Esophagus (tissue), 2 donors: ENCODE data around the gene GATM. TPM values are rescaled to one million over a fixed set of nuclear protein-coding genes. Genes with fewer than 3 reads are reported as not detected.

Experiments used
- H3K27ac ChIP-seq, 2 donors: one replicate each; pipeline ENCODE4 v1.5.1; 2013; ENCODE audit warnings: low read depth in 2 of 2, mild to moderate bottlenecking in 2 of 2, inconsistent platforms in 1 of 2, low read length in 1 of 2, moderate library complexity in 1 of 2
- H3K27me3 ChIP-seq, 2 donors: one replicate each; pipeline ENCODE4 v1.6.1; 2013; ENCODE audit warnings: low read length in 2 of 2, control low read depth in 1 of 2, mild to moderate bottlenecking in 1 of 2; ENCODE audit not compliant: insufficient read depth in 2 of 2, control insufficient read depth in 1 of 2
- H3K36me3 ChIP-seq, 2 donors: one replicate each; pipeline ENCODE4 v1.6.1; 2013; ENCODE audit warnings: low read length in 1 of 2; ENCODE audit not compliant: control insufficient read depth in 2 of 2, insufficient read depth in 2 of 2
- H3K4me1 ChIP-seq, 2 donors: one replicate each; pipeline ENCODE4 v1.6.1; 2013; ENCODE audit warnings: low read length in 1 of 2; ENCODE audit not compliant: control insufficient read depth in 2 of 2, insufficient read depth in 2 of 2
- H3K4me3 ChIP-seq, 2 donors: one replicate each; pipeline ENCODE4 v1.5.1; 2013; ENCODE audit warnings: low read length in 2 of 2, mild to moderate bottlenecking in 2 of 2, low read depth in 1 of 2, moderate library complexity in 1 of 2
- H3K9me3 ChIP-seq, 2 donors: one replicate each; pipeline ENCODE4 v1.6.1; 2013; ENCODE audit warnings: mild to moderate bottlenecking in 2 of 2, low read depth in 1 of 2, low read length in 1 of 2, moderate library complexity in 1 of 2; ENCODE audit not compliant: control insufficient read depth in 2 of 2, insufficient read depth in 1 of 2
- WGBS, 2 donors: extraction: QIAGEN DNeasy Blood & Tissue Kit; methylation state at CpG; one replicate each; pipeline ENCODE4 v1.1.7; 2013; 5-methylcytosine and 5-hydroxymethylcytosine counted together
- polyA plus RNA-seq, 2 donors: library from polyadenylated mRNA; stranded (reverse); fragments of 200-250 nt; gene quantifications; one replicate each; pipeline ENCODE4 v1.2.3, GENCODE V29; 2013
- donor health status: healthy with polysubstance abuse.
- donor health status: Bipolar disorder and iron deficiency.

The GATM gene
- polyA plus RNA-seq, 2 donors: 12.5 to 15.7 TPM

DNA sequence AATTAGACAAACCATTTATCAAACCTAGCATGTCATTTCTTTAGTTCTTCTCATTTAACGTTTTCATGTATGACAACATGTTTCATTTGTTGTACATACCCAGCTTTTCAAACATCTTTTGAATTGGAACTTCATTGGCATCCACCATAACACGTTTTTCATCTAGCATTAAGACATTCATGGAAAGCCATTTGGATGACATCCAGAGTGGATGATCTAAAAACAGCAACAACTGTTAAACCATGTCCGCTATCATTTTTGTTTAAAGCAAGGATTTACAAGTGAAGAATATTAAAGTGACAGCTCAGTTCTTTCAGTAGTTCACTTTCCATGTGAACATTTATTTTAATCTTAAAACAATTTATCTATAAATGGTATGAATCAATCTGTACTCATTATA, 14.5 kb downstream of the GATM start:
- Histone ChIP-seq H3K27ac (no peak overlapping the region), H3K9me3 (no peaks in the 10 kb centered on the region), H3K4me3 (no peak overlapping the region), H3K36me3 (peaks cover 6% of the 10 kb centered on the region in 2 donors), H3K4me1 (no peaks in the 10 kb centered on the region), H3K27me3 (no peaks in the 10 kb centered on the region)
- 35 to 45% methylated on average over 3 of the region's 3 CpGs for WGBS, 2 donors

DNA sequence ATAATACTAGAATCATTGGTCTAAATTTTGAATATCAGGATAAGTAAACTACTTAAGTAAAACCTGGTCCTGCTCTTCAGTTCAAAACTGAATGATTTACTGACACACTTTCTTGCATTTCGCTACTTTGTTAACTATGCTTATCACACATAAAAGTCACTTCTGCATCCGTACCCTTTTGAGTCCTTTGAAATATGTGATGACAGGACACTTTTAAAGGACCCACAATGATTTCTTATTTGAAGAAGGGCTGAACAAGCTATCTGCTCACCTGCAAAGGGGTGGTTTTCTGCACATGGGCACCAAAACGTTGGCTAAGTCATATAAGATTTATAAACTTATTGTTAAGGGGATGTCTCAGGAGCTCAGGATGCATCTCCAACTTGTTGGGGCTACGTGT, 15.0 kb downstream of the GATM start:
- peaks cover 6% of the 10 kb centered on the region in 2 donors for H3K36me3 ChIP-seq
- no peak overlapping the region for H3K4me3 ChIP-seq
- WGBS, 2 donors: 67 to 74% methylated on average over 4 of the region's 4 CpGs
- H3K4me1 ChIP-seq: no peaks in the 10 kb centered on the region
- H3K9me3 ChIP-seq: no peaks in the 10 kb centered on the region
- no peak overlapping the region for H3K27ac ChIP-seq
- no peaks in the 10 kb centered on the region for H3K27me3 ChIP-seq

DNA sequence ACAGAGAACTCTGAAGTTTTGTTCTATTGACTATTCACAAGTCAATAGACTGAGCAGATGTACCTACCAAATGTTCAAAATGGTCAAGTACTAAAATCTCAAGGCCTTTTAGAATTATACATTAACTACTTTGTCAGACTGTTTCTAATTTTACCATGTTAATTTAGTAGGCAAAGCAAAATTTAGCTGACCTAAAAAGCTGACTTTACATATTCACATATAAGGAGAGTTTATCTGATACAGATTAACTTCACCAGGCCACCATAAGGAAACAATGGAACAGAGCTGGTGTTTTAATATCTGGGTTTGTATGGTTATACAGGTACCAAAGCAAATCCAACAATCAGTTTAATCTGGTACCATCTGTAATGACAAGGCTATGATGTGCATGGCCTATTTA, 15.9 kb downstream of the GATM start:
- Histone ChIP-seq H3K27me3 (no peaks in the 10 kb centered on the region), H3K27ac (no peak overlapping the region), H3K4me3 (no peak overlapping the region), H3K36me3 (peaks cover 6% of the 10 kb centered on the region in 2 donors), H3K4me1 (no peaks in the 10 kb centered on the region), H3K9me3 (no peaks in the 10 kb centered on the region)

DNA sequence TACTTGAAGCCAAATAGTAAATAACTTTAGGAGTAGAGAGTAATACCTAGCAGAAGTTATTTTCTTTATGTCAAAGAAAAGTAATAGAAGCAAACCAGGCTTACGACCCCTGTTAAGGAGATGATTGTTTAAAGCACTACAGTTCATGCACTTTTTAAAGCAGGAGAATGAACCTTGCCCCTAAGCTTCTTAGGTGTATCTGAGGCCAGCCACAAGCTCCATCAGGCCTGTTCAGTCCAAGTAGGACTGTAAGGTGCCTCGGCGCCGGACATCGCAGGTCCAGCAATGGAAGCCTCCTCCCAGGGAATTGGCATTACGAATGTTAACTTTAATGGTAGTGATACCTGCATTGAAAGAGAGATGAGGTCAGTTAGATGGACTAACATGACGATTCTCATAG, 16.5 kb downstream of the GATM start:
- Histone ChIP-seq H3K9me3 (no peaks in the 10 kb centered on the region), H3K27ac (no peak overlapping the region), H3K27me3 (no peaks in the 10 kb centered on the region), H3K36me3 (peaks cover 6% of the 10 kb centered on the region in 2 donors), H3K4me1 (no peaks in the 10 kb centered on the region), H3K4me3 (no peak overlapping the region)
- 84 to 93% methylated on average over 7 of the region's 7 CpGs for WGBS, 2 donors

DNA sequence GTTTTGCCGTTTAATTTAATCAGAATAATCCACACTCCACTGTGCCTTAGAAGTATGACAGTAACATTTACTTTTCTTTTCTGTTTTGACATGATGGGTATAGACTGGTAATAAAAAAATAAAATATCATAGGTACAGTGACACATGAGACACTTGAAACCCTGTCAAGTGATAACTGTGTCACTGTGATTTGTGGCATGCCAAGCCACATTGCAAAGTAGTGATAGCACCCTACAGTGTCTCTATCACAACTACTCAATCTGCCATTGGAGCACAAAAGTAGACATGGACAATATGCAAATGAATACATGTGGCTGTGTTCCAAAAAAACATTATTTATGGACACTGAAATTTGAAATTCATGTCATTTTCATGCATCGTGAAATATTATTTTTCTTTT, 22.5 kb downstream of the GATM start:
- H3K9me3 ChIP-seq: no peaks in the 10 kb centered on the region
- H3K27me3 ChIP-seq: no peaks in the 10 kb centered on the region
- no peaks in the 10 kb centered on the region for H3K4me1 ChIP-seq
- H3K4me3 ChIP-seq: no peak overlapping the region
- no peaks in the 10 kb centered on the region for H3K36me3 ChIP-seq
- 80 to 93% methylated on average over 2 of the region's 2 CpGs for WGBS, 2 donors
- H3K27ac ChIP-seq: no peak overlapping the region

DNA sequence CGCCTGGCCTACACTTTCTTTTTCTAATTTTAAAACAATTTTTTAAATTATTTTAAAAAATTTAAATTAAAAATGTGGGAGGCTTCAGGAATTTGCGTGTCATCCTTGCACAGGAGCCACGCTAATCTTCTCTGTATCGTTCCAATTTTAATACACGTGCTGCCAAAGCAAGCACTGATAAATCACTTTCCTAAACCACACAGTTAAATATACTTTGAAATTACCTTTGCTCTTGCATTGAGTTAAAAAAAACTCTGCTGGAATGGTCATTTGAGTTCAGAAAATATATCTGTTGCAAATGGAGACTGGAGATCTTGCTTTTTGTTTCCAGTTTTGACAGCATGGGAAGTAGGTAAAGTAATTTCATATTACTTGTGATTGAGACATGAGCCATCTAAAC, 23.6 kb downstream of the GATM start:
- WGBS, 2 donors: 88 to 90% methylated on average over 5 of the region's 5 CpGs
- no peaks in the 10 kb centered on the region for H3K27me3 ChIP-seq
- no peaks in the 10 kb centered on the region for H3K4me1 ChIP-seq
- H3K9me3 ChIP-seq: no peaks in the 10 kb centered on the region
- H3K4me3 ChIP-seq: no peak overlapping the region
- H3K36me3 ChIP-seq: no peaks in the 10 kb centered on the region
- H3K27ac ChIP-seq: no peak overlapping the region

DNA sequence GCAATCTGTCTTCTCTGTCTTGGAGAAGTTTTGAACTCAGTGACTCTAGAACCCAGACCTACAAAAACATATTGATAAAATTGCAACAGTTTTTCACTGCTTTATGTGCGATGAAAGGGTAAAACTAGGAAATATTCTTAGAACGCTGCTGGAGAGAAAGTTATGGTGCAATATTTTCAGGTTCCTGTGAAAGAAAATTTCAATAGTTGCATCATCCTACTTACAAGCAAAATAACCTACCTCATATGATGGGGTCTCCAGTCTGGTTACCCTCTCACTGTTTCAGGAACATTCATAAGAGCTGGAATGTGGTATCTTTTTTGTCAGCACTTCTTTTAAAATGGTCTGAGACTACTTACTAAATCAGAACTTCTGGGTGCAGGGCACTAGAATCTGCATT, 27.1 kb downstream of the GATM start:
- no peaks in the 10 kb centered on the region for H3K27me3 ChIP-seq
- H3K36me3 ChIP-seq: no peaks in the 10 kb centered on the region
- H3K4me1 ChIP-seq: no peaks in the 10 kb centered on the region
- 88 to 89% methylated on average over 2 of the region's 2 CpGs for WGBS, 2 donors
- no peaks in the 10 kb centered on the region for H3K9me3 ChIP-seq
- H3K27ac ChIP-seq: no peak overlapping the region
- no peak overlapping the region for H3K4me3 ChIP-seq

DNA sequence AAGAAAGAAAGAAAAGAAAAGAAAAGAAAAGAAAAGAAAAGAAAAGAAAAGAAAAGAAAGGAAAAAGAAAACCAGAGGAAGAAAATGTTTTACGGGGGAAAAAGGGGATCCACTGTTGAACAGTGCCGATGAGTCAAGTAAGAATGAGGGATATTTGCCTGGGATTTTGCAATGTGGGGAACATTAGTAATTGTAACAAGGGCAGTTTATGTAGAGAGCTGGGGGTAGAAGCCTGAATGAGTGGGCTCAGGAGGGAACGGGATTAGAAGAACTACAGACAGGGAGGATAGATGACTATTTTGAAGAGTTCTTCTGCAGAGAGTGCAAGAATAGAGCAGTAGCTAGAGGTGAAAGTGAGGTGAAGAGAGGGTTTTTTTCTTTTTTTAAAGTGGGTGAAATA, 28.7 kb downstream of the GATM start:
- no peaks in the 10 kb centered on the region for H3K36me3 ChIP-seq
- H3K27me3 ChIP-seq: no peaks in the 10 kb centered on the region
- H3K27ac ChIP-seq: no peak overlapping the region
- 84 to 91% methylated on average over 3 of the region's 3 CpGs for WGBS, 2 donors
- no peak overlapping the region for H3K4me3 ChIP-seq
- H3K4me1 ChIP-seq: no peaks in the 10 kb centered on the region
- H3K9me3 ChIP-seq: no peaks in the 10 kb centered on the region

DNA sequence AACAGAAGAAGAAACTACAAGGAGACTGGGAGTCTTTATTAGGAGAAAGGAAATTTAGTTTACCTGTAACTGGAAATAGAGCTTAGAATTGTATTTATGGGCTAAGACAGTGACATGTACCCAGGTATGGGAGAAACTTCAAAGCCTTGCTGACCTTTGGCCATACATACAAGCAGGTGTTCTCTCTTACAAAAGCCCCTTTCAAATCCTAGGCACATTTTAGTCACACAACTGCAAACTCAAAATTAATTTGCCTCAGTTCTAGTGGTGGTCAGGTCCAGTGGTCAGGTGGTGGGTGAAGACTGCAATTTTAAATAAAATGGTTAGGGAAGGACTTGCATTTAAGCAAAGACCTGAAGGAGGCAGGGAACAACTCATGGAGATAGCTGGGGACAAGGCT, 30.4 kb downstream of the GATM start:
- H3K27ac ChIP-seq: no peak overlapping the region
- no peak overlapping the region for H3K4me3 ChIP-seq
- H3K4me1 ChIP-seq: no peaks in the 10 kb centered on the region
- H3K36me3 ChIP-seq: no peaks in the 10 kb centered on the region
- no peaks in the 10 kb centered on the region for H3K9me3 ChIP-seq
- H3K27me3 ChIP-seq: no peaks in the 10 kb centered on the region

DNA sequence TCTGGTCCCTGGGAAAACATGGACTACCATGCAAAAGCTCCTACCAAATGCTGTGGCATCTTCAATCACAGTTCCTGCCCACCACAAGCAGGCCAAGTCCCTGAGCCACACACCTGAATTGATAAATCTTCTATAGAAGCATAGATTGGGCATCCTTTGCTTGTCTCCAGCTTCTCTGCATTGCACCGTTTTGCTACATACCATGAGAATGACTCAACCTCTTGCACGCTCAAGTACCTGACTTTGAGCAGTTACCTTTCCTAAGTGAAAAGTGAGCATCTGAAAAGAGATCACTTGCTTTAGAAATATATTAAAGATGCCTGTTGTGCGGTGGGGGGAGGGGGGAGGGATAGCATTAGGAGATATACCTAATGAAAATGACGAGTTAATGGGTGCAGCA, 31.3 kb downstream of the GATM start:
- 59 to 75% methylated on average over 4 of the region's 4 CpGs for WGBS, 2 donors
- Histone ChIP-seq H3K27ac (no peak overlapping the region), H3K9me3 (no peaks in the 10 kb centered on the region), H3K4me1 (no peaks in the 10 kb centered on the region), H3K4me3 (no peak overlapping the region), H3K27me3 (no peaks in the 10 kb centered on the region), H3K36me3 (no peaks in the 10 kb centered on the region)
